Raji (cell line): ENCODE measurements around the gene BCOR.

ENCODE experiments used
- POLR2A ChIP-seq: IDR thresholded peaks from 2 replicates; pipeline ENCODE4 v1.6.1; 2011; ENCODE audit warnings: low read depth, low read length, control low read depth; ENCODE audit not compliant: insufficient read depth

The BCOR gene

GRCh38 chrX:40096395-40097091 is 1.2 kb downstream of the BCOR start:
- TF ChIP-seq POLR2A = no peak

DNA sequence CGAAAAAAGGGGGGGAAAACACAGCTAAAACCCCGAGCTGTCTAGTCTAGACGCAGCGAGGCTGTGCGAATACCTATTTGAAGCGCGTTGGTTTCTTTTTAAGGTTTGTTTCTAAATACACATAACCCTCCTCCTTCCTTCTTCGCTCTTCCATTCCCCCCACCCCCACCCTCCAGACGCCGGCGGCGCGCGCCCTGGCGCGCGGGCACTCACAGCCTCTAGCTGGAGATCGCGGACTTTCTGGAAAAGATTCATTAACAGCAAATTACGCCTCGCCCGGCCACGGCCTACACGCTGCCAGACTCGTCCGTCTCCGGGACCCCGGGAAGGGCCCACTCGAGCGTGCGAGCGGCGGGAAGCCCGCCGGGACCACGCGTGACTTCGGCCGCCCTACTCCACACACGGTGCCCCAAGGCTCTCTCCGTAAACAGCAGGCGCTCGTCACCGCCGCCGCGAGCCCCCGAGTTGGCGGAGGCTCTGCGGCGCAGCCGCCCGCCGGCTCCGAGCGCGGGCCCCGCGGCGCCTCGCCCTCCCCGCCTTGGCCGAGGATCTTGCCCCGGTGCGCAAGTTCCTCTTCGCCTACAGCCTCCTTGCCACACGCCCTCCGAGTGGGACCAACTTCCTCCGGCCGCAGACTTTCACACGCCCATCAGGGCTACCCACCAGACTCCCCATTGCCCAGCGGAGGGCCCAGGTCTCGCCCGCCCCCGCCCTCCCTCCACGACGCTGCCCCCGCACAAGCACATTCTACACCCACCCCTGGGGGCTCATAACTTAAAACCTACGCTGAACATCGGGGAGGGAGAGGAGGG is 2.0 kb downstream of the BCOR start:
- no peak; the same call in 1 of the 2 replicates for TF ChIP-seq POLR2A

GRCh38 chrX:40094900-40095582 is 2.7 kb downstream of the BCOR start:
- TF ChIP-seq POLR2A = no peak

GRCh38 chrX:40094041-40094899 is 3.5 kb downstream of the BCOR start:
- no peak for TF ChIP-seq POLR2A

- TF ChIP-seq POLR2A = no peak
These were observed 4.2 kb downstream of the BCOR start for GRCh38 chrX:40093586-40093985.

DNA sequence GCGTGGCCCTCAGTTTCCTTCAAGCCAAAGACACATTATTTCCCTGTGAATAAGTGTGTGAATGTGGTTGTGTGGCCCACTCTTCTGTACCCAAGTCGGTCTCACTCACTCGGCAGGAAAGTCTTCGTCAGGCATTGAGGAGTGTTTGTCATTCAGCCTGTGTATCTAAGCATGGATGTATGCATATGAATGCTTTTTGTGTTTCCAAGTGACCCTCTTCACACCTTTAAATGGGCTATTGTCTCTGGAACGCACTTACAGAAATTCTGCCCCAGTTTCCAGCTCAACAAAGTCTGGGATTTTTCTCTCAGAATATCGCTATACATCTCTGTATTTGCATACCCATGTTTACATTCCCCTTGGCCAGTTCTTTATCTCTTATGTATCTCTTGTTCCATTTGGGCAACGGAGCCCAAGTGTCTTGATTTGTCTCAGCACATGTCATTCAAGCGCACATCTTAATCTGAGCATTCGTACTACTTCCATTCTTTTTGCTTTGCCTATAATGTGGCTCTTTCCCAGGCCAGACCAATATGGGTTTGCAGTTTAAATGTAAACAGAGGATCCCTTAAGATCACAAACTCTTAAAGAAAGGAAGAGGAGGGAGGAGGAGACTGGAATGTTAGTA is 4.8 kb downstream of the BCOR start:
- no peak for TF ChIP-seq POLR2A

DNA sequence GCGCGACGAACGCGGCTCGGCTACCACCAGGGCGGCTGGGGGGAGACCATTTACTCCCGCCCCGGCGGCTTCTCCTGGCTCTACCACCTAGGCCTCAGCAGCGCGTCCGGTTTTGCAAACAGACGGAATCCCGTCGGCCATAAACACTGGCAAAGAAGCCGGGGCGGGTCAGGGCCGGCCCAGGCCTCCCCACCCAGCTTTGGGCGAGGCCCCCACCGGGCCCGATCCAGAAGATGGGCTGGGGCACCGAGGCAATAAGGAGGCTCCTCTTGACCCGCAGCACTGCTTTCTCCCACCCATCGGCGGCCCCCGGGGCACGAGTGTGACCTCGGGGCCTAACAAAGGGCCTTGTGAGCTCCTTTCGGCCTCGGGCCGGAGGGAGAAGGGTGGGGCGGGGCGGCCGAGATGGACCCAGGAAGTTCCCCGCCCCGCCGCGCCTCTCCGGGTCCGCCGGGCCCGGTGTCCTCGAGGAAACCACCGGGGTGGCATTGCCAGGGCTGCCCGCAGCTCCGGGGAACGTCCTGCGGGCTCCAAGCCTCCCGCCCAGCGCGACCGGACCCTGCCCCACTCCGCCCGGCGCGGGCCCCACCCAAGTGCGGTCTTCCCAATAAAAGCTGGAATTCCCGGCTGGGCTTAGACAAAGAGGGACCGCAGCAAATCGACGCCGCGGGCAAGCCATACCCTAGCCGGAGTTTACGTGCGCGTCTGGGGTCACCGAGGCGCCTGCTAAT is 5.9 kb downstream of the BCOR start:
- TF ChIP-seq POLR2A = no peak

DNA sequence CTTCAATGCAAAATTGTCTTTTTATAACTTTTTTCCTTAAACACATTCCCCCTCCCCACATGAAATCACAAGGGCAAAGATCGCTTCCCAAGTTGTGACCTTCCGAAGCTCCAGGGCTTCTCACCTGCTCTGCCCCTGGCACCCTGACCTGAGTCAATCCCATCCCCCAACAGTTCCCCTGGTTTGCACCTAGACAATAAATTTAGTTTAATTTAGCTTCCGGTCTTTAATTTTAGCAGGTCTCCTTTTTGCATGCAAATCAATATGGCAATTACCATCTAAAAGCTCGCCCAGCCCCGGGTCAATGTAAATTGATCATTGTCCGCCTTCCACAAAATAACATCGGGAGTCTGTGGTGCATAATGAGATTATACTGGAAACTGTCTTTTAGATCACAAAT is 6.8 kb downstream of the BCOR start:
- no peak for TF ChIP-seq POLR2A

DNA sequence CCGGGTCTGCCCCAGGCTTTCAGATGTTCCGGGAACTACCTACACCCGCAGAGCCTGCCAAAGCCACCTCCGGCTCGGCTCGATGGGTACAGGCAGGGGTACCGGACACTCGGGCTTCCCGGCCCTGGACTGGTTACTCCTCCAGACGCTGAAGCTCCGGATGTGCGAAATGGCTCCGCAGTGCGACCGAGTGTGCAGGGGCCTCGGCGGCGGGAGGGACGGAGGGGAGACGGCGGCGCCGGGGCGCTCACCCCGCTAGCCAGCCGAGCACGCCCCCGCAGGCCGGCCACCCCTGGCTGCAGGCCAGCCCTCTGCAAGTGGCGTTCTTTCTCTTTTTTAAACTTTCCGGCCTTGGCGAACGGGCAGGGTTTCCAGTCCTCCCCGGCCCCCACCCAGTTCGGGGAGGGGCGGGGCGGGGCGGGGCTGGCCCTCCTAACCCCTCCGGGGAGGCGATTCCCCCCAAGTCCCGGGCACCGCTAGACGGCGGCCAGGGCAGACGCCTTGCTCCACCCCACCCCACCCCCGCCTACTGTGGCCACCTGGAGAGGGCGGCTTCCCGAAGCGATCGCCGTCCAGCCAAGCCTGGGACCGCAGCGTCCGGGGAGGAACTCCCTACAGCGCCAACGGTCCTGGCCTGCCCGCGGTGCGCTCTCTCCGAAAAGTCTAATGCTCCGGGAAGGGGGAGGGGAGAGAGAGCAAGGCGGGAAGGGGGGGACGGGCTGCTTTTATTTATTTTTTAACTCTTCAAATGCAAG is 7.5 kb downstream of the BCOR start:
- TF ChIP-seq POLR2A = no peak

- TF ChIP-seq POLR2A = no peak
These were observed 8.8 kb downstream of the BCOR start for GRCh38 chrX:40088803-40089540.

GRCh38 chrX:40088299-40088625 is 9.5 kb downstream of the BCOR start:
- no peak for TF ChIP-seq POLR2A

DNA sequence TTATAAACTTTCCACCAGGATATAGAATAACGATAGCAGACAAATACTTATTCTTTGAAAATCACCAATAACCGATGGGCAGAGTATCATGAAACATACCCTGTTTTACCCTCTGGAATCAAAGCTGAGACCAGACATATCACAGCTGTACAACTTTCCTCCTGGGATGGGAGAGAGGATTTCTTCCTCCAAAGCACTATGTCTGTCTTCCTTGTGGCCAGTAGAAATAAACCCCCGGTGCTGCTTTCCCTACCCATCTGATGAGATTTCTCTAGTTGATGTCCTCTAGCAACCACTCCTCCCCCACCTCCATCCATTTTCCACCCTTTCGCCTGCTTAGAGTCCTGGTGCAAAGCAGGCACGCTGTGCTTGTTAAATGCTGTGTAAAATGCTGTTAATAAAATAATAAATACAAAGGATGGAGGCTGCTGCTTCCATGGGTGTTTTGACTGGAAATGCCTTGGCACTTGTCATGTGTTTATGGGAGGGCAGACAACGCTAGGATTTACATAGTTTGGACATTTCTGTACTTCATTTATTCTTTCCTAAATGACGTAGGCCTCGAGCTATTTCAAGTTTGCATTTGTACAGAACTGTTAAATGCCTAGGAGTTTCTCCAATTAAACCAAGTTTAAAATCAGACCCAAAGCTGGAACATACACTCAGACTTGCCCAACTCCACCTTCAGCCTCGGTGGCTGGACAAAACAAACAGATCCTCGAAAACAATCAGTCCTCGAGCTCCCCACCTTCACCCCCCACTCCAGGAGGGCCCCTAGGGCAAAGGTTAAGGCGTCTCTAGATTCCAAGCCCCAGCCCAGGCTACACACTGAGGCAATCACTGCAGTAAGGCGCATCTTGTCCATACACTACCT is 10.1 kb downstream of the BCOR start:
- no peak for TF ChIP-seq POLR2A
